HepG2 (cell line): ENCODE data around the gene CSTF3. TPM values are rescaled to one million over a fixed set of nuclear protein-coding genes. Genes with fewer than 3 reads are reported as not detected.

Experiments
- ATAC-seq: fragments of 200-7000 bp; cut with Tn5 transposase; 3 replicates; pipeline ENCODE4 v1.9.1; 2020; ENCODE audit warnings: mild to moderate bottlenecking, moderate library complexity
- BruUV-seq: library from RNA; stranded (reverse); fragments of 400-500 nt; replicated peaks from 2 replicates; lab custom pipeline; 2021; lab: Mats Ljungman, UMichigan
- CTCF ChIA-PET: fragments of 300-600 bp; formaldehyde crosslinking; extraction: SDS; loops from one replicate; lab custom pipeline; 2021; ENCODE audit warnings: low total read pairs, inconsistent platforms, low intra/inter-chr PET ratio; lab: Yijun Ruan, JAX
- POLR2A ChIA-PET: fragments of 350-600 bp; sonication (Branson Sonifier 250); formaldehyde crosslinking; loops from one replicate; lab custom pipeline; 2020; ENCODE audit warnings: antibody characterized with exemption, inconsistent platforms; lab: Yijun Ruan, JAX
- DNase-seq: peaks from one replicate; pipeline ENCODE4 v3.0.0-alpha.2; 2015; ENCODE audit warnings: low spot score
- FAIRE-seq: peaks from 3 replicates; lab custom pipeline; 2011; peaks lifted over from hg19 to GRCh38; lab: Jason Lieb, UNC
- H2AFZ ChIP-seq: one replicate; pipeline ENCODE4 v1.6.1; 2011; ENCODE audit warnings: low read length, inconsistent platforms
- H3K27ac ChIP-seq: fragments of 300-600 bp; 3 replicates; pipeline ENCODE4 v1.8.0; 2011; ENCODE audit warnings: mixed run types, mild to moderate bottlenecking, mixed read lengths, low read length, inconsistent platforms; ENCODE audit not compliant: insufficient read depth; ENCODE audit errors: extremely low read length
- H3K27me3 ChIP-seq, 2 experiments: fragments of 200-600 bp in 1 of 2; 2 replicates in 1 of 2; 3 replicates in 1 of 2; pipeline versions ENCODE4 v1.6.0 to v1.8.0; 2011; ENCODE audit warnings: low read length in 2 of 2, mild to moderate bottlenecking in 2 of 2, moderate library complexity in 2 of 2, inconsistent platforms in 1 of 2; ENCODE audit not compliant: insufficient read depth in 2 of 2, control insufficient read depth in 1 of 2
- H3K36me3 ChIP-seq, 2 experiments: fragments of 200-600 bp in 1 of 2; replicated peaks in 1 of 2; 2 replicates in 1 of 2; 3 replicates in 1 of 2; pipeline versions ENCODE4 v1.5.1 to v1.8.0; 2011; ENCODE audit warnings: low read length in 2 of 2, inconsistent platforms in 1 of 2; ENCODE audit not compliant: insufficient read depth in 2 of 2, control insufficient read depth in 1 of 2
- H3K4me1 ChIP-seq: 2 replicates; pipeline ENCODE4 v1.5.1; 2012; ENCODE audit warnings: low read length, inconsistent platforms; ENCODE audit not compliant: insufficient read depth
- H3K4me2 ChIP-seq: 2 replicates; pipeline ENCODE4 v1.6.0; 2011; ENCODE audit warnings: low read depth, low read length, inconsistent platforms
- H3K4me3 ChIP-seq, 3 experiments: fragments of 200-600 bp in 1 of 3; sonication (generic), shearing (Covaris generic) in 1 of 3; replicated peaks in 1 of 3; 2 replicates each; pipeline ENCODE4 v1.5.1; 2011 to 2016; ENCODE audit warnings: low read length in 3 of 3, inconsistent platforms in 2 of 3, low read depth in 2 of 3, mild to moderate bottlenecking in 2 of 3, control low read depth in 1 of 3, mixed read lengths in 1 of 3; ENCODE audit not compliant: insufficient read depth in 1 of 3
- H3K79me2 ChIP-seq: one replicate; pipeline ENCODE4 v1.6.1; 2011; ENCODE audit warnings: low read length, inconsistent platforms; ENCODE audit not compliant: insufficient read depth
- H3K9ac ChIP-seq: 2 replicates; pipeline ENCODE4 v1.6.0; 2011; ENCODE audit warnings: mild to moderate bottlenecking, low read depth, low read length, inconsistent platforms; ENCODE audit not compliant: insufficient read depth
- H3K9me3 ChIP-seq: 2 replicates; pipeline ENCODE4 v1.5.1; 2012; ENCODE audit warnings: mild to moderate bottlenecking, low read length
- H4K20me1 ChIP-seq: 2 replicates; pipeline ENCODE4 v1.6.0; 2011; ENCODE audit warnings: inconsistent platforms, mild to moderate bottlenecking, low read length, moderate library complexity; ENCODE audit not compliant: insufficient read depth
- FIP1L1 ChIP-seq: fragments of 200-400 bp; formaldehyde crosslinking; IDR thresholded peaks from 2 replicates; pipeline ENCODE4 v1.6.1; 2018; ENCODE audit warnings: low read depth, mild to moderate bottlenecking, low read length, moderate library complexity, borderline replicate concordance; ENCODE audit not compliant: insufficient read depth
- GMEB2 ChIP-seq: IDR thresholded peaks from 2 replicates; pipeline ENCODE4 v1.6.1; 2016; ENCODE audit warnings: missing biosample characterization, missing genetic modification reagents, low read depth
- GTF3A ChIP-seq: sonication (generic); formaldehyde crosslinking; conservative IDR thresholded peaks from 2 replicates; pipeline ENCODE4 v1.4.0; 2020; ENCODE audit warnings: mild to moderate bottlenecking, missing genetic modification reagents
- HIC2 ChIP-seq: sonication (generic); formaldehyde crosslinking; IDR thresholded peaks from 2 replicates; pipeline ENCODE4 v1.9.0; 2022; ENCODE audit warnings: low read depth, missing genetic modification reagents
- MLXIP ChIP-seq: sonication (generic); formaldehyde crosslinking; IDR thresholded peaks from 2 replicates; pipeline ENCODE4 v1.9.0; 2021; ENCODE audit warnings: missing genetic modification reagents, borderline replicate concordance
- MXD3 ChIP-seq: IDR thresholded peaks from 2 replicates; pipeline ENCODE4 v1.6.1; 2016; ENCODE audit warnings: mild to moderate bottlenecking, missing biosample characterization, missing genetic modification reagents
- ZNF224 ChIP-seq: sonication (generic); formaldehyde crosslinking; IDR thresholded peaks from 2 replicates; pipeline ENCODE4 v1.5.0; 2020; ENCODE audit warnings: mild to moderate bottlenecking, missing genetic modification reagents
- ZNF335 ChIP-seq: sonication (generic); formaldehyde crosslinking; IDR thresholded peaks from 2 replicates; pipeline ENCODE4 v1.4.0; 2020; ENCODE audit warnings: missing genetic modification reagents
- ZNF646 ChIP-seq: sonication (generic); formaldehyde crosslinking; IDR thresholded peaks from 2 replicates; pipeline ENCODE4 v1.9.0; 2021; ENCODE audit warnings: mild to moderate bottlenecking, missing genetic modification reagents
- WGBS: methylation state at CpG from one replicate; pipeline ENCODE4 v1.1.6; 2017; ENCODE audit warnings: low lambda C conversion rate; 5-methylcytosine and 5-hydroxymethylcytosine counted together
- in situ Hi-C: cut with HindIII; loops from 2 replicates; pipeline ENCODE4 v1.10.0; 2017; ENCODE audit warnings: low pct_unique_long_range_greater_than_20kb; ENCODE audit not compliant: extremely low pct_ligation_motif_present
- intact Hi-C: fragments of 100-400 bp; cut with micrococcal nuclease; formaldehyde crosslinking; loops from one replicate; pipeline ENCODE4 v1.10.0; 2022; ENCODE audit not compliant: unreplicated experiment
- polyA plus RNA-seq, 8 experiments: library from polyadenylated mRNA; depleted of rRNA in 3 of 8; stranded (reverse) in 7 of 8; unstranded in 1 of 8; fragments of >200 nt; fragmentation: Illumina TruSeq in 4 of 8; extraction: Trizol in 4 of 8; gene quantifications; 2 replicates each; pipeline versions ENCODE4 v1.2.1 to v1.2.3, GENCODE V29; 2011 to 2016; ENCODE audit warnings: low read depth in 4 of 8, missing spikeins in 1 of 8, mixed read lengths in 1 of 8; ENCODE audit not compliant: insufficient read depth in 1 of 8
- total RNA-seq, 5 experiments: library from RNA; depleted of rRNA; stranded (reverse); fragments of >200 nt; fragmentation: Illumina TruSeq; extraction: Trizol; gene quantifications; 2 replicates each; pipeline ENCODE4 v1.2.3, GENCODE V29; 2016; ENCODE audit warnings: low read depth in 1 of 5

CSTF3 gene
- total and polyA plus RNA-seq, 2 of the 13 experiments (the other 11 are each of a cell fraction or from before 2014, with no cell fraction given) = 21.5 to 43.6 TPM

- H2AFZ ChIP-seq = no peak overlapping the region
- ChIA-PET POLR2A (no interaction called here), CTCF (no interaction called here)
- no peaks in the 10 kb centered on the region for H4K20me1 ChIP-seq
- no peaks in the 10 kb centered on the region for H3K9me3 ChIP-seq
- no peak for DNase-seq
- no peaks in the 10 kb centered on the region for H3K4me1 ChIP-seq
- no peak overlapping the region for H3K9ac ChIP-seq
- intact Hi-C loops (no loop called here), in situ Hi-C loops (no loop called here)
- no peak for ATAC-seq
- FAIRE-seq = no peak
- H3K27ac ChIP-seq = no peak overlapping the region
- no peaks in the 10 kb centered on the region for H3K36me3 ChIP-seq
- no peaks in the 10 kb centered on the region for H3K27me3 ChIP-seq
- BruUV-seq = no TSS peak
- WGBS = 30% methylated on average over 4 of the region's 4 CpGs
- no peaks in the 10 kb centered on the region for H3K79me2 ChIP-seq
- H3K4me2 ChIP-seq = no peak overlapping the region
- H3K4me3 ChIP-seq = no peak overlapping the region
- TF ChIP-seq ZNF646 (CRISPR knock-in tag) = no peak
- no peak for TF ChIP-seq FIP1L1
- TF ChIP-seq ZNF224 (CRISPR knock-in tag) = no peak
- TF ChIP-seq GTF3A (CRISPR knock-in tag) = no peak
- TF ChIP-seq ZNF335 (CRISPR knock-in tag) = no peak
- TF ChIP-seq MLXIP = no peak
- TF ChIP-seq HIC2 (CRISPR knock-in tag) = no peak
- no peak for TF ChIP-seq GMEB2 (CRISPR knock-in tag)
- TF ChIP-seq MXD3 (CRISPR knock-in tag) = no peak
These were observed 34.3 kb upstream of the CSTF3 start for GRCh38 chr11:33195462-33196173.
